SK-N-MC (cell line): ENCODE data around the gene OSBPL1A.

ENCODE experiments used
- EZH2 ChIP-seq: fragments of 200-600 bp; sonication (generic); IDR thresholded peaks from one replicate; pipeline ENCODE4 v1.6.1; 2017; ENCODE audit warnings: antibody characterized with exemption
- FOXP2 ChIP-seq: optimal IDR thresholded peaks from 2 replicates; pipeline ENCODE3; 2011; ENCODE audit warnings: mild to moderate bottlenecking, moderate library complexity; ENCODE audit not compliant: insufficient read depth; ENCODE audit errors: extremely low read length, control extremely low read depth
- POLR2AphosphoS5 ChIP-seq: IDR thresholded peaks from 2 replicates; pipeline ENCODE4 v1.6.1; 2012; ENCODE audit warnings: mild to moderate bottlenecking, low read depth, low read length, borderline replicate concordance

DNA sequence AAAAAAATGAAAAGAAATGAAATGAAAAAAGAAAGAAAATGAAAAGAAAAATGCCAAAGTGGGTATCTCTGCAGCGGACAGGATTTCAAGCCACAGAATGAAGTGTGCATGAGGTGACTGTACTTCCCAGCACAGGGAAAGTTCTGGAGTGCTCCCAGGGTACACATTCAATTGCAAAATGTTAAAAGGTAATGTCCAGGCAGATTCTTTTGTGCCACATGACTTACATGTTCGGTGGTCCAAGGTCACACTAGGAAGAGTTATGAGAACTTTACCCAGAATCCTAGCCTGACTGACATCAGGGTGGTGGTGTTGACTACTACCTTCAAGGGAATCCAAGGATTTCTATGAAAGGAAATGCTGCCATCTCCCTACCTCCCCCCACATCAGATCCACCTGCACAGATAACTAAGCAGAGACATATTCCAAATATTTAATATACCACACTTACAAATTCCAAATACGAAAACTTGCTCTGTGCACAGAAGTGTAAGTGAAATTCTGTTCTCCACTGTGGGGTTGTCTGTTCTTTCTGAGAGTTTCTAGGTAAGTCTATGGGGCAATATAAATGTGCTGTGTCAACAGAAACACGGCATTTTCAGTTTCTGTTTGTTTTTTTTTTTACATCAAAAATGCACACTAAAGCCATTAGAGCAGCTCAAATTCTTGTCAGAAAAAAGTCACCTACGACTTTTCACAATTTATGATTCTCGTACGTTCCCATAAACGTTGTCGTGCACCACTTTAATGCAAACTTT is 202.1 kb downstream of the OSBPL1A start:
- no peak for TF ChIP-seq POLR2AphosphoS5
- no peak for TF ChIP-seq EZH2
- no peak for TF ChIP-seq FOXP2
